ENCODE measurements around the gene TNS1. TPM values are rescaled to one million over a fixed set of nuclear protein-coding genes. Genes with fewer than 3 reads are reported as not detected.

The TNS1 gene
- total RNA-seq, 4 donors from 2014 or later = 169 to 316 (median 229) TPM

DNA sequence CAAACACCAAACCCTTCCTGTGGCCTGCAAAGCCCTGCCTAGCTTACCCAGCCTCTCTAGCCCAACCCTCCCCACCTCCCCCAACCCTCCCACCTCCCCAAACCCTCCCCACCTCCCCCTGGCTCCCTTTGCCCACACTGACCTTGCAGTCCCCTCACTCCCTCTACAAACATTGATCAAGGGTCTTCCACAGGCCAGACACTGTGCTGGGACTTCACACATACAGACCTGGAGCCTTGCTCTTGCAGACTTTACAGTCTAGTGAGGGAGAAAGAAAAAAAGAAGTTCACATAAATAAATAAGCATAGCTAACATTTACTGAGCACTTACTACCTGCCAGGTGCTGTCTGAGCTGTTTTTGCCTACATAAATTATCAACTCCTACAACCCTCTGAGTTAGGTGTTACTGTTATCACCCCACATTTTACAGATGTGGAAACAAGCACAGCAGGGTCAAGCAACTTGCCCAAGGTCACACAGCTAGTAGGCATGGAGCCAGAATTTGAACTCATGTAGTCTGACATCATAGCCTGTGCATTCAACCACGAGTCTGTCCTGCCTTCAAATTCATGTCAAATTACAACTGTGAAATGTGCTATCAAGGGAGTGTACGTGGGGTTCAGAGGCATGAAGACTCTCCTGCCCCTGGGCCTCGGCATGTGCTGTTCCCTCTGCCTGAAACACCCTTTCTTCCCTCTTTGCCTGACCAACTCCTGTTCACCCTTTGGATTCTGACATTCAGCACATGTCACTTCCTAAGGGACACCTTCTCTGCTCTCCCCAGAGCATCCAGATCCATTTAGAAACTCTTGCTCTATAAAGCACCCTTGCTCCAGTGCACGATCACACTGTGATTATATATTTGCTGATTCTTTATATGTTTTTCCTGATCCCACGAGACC, 209.9 kb downstream of the TNS1 start:
- no peaks in the 10 kb centered on the region for H3K27me3 ChIP-seq
- intact Hi-C loops (cut with DNase I) = loop anchor here (5.0 kb wide), 1 partner anchor 94 kb away; no protein-coding TSS in a partner anchor
- WGBS, 2 donors = 74 to 75% methylated on average over 5 of the region's 5 CpGs

GRCh38 chr2:217791551-217791950, 211.2 kb downstream of the TNS1 start:
- H3K9me3 ChIP-seq = no peaks in the 10 kb centered on the region
- 93 to 97% methylated on average over 2 of the region's 2 CpGs for WGBS, 2 donors
- DNase-seq = no peak
- intact Hi-C loops (cut with DNase I) = loop anchor here (5.0 kb wide), 1 partner anchor 96 kb away; no protein-coding TSS in a partner anchor
- H3K4me1 ChIP-seq = peaks cover 0 to 14% of the 10 kb centered on the region in 2 donors
- H3K27me3 ChIP-seq = no peaks in the 10 kb centered on the region
- no peak overlapping the region for H3K4me3 ChIP-seq (replicated peaks in 1 of 3)
- no peak for TF ChIP-seq POLR2A (IDR thresholded peaks at IDR 0.05)
- TF ChIP-seq, protein P1, sequence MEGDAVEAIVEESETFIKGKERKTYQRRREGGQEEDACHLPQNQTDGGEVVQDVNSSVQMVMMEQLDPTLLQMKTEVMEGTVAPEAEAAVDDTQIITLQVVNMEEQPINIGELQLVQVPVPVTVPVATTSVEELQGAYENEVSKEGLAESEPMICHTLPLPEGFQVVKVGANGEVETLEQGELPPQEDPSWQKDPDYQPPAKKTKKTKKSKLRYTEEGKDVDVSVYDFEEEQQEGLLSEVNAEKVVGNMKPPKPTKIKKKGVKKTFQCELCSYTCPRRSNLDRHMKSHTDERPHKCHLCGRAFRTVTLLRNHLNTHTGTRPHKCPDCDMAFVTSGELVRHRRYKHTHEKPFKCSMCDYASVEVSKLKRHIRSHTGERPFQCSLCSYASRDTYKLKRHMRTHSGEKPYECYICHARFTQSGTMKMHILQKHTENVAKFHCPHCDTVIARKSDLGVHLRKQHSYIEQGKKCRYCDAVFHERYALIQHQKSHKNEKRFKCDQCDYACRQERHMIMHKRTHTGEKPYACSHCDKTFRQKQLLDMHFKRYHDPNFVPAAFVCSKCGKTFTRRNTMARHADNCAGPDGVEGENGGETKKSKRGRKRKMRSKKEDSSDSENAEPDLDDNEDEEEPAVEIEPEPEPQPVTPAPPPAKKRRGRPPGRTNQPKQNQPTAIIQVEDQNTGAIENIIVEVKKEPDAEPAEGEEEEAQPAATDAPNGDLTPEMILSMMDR (IDR thresholded peaks at IDR 0.05) = no peak
- no peak overlapping the region for H3K27ac ChIP-seq
- peaks cover 0 to 3% of the 10 kb centered on the region in 2 donors for H3K36me3 ChIP-seq

More for the DNA sequence above, 209.9 kb downstream of the TNS1 start:
- H3K36me3 ChIP-seq = no peaks in the 10 kb centered on the region
- peaks cover 2 to 21% of the 10 kb centered on the region in 2 donors for H3K4me1 ChIP-seq
- H3K9me3 ChIP-seq = no peaks in the 10 kb centered on the region
- H3K4me3 ChIP-seq (replicated peaks in 1 of 3) = no peak overlapping the region
- no peak overlapping the region for H3K27ac ChIP-seq
- no peak for DNase-seq
- TF ChIP-seq POLR2A (IDR thresholded peaks at IDR 0.05) = no peak
- TF ChIP-seq, protein P1 (IDR thresholded peaks at IDR 0.05) = no peak

GRCh38 chr2:217790681-217791392, 212.0 kb downstream of the TNS1 start:
- WGBS, 2 donors = 76 to 82% methylated on average over 5 of the region's 5 CpGs
- Histone ChIP-seq H3K9me3 (no peaks in the 10 kb centered on the region), H3K4me1 (peaks cover 0 to 14% of the 10 kb centered on the region in 2 donors), H3K27ac (no peak overlapping the region), H3K4me3 (replicated peaks in 1 of 3) (no peak overlapping the region), H3K27me3 (no peaks in the 10 kb centered on the region), H3K36me3 (peaks cover 0 to 3% of the 10 kb centered on the region in 2 donors)
- no peak for DNase-seq
- no peak for TF ChIP-seq POLR2A (IDR thresholded peaks at IDR 0.05)
- TF ChIP-seq, protein P1 (IDR thresholded peaks at IDR 0.05) = no peak
- intact Hi-C loops (cut with DNase I) = loop anchor here (5.0 kb wide), 1 partner anchor 96 kb away; no protein-coding TSS in a partner anchor

DNA sequence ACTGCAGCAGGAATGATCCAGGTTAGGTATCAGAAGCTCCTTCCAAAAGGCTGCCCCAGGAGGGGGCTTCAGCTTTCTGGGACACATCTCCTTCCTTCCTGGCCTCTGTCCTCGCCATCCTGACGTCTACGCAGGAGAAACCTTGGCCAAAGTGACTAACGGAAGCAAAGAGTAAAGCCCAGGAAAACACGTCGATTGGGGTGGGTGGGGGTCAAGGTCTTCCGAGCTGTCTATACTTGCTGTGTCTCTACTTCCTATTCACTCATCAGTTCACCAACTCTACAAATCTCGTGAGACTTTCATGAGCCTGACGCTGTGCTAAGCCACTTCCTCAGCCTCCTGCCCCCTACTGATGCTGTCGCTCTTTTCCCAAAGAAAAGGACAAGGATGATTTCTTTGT, 212.6 kb downstream of the TNS1 start:
- DNase-seq = no peak
- intact Hi-C loops (cut with DNase I) = loop anchor here (5.0 kb wide), 1 partner anchor 97 kb away; no protein-coding TSS in a partner anchor
- Histone ChIP-seq H3K4me1 (peaks cover 0 to 20% of the 10 kb centered on the region in 2 donors), H3K27ac (peak overlapping the region in 1 of 3 donors; percentile 18), H3K36me3 (peaks cover 0 to 3% of the 10 kb centered on the region in 2 donors), H3K9me3 (no peaks in the 10 kb centered on the region), H3K27me3 (no peaks in the 10 kb centered on the region), H3K4me3 (replicated peaks in 1 of 3) (no peak overlapping the region)
- 72 to 83% methylated on average over 10 of the region's 10 CpGs for WGBS, 2 donors
- TF ChIP-seq, protein P1 (IDR thresholded peaks at IDR 0.05) = no peak

All from thyroid gland (tissue), 4 donors.